Neuron (in vitro differentiated cells): ENCODE results near the gene TBX10.
"Not testable (repeated sequence)": the region's sequence is repeated elsewhere in the genome, so short reads cannot be mapped to it uniquely, and the experiment has no call there.

Experiments used
- H2AFZ ChIP-seq: one replicate; pipeline ENCODE4 v1.6.1; 2013; ENCODE audit warnings: low read depth, mild to moderate bottlenecking, inconsistent platforms, low read length, moderate library complexity
- H3K27me3 ChIP-seq: one replicate; pipeline ENCODE4 v1.6.1; 2013; ENCODE audit warnings: low read length; ENCODE audit not compliant: insufficient read depth
- H3K36me3 ChIP-seq: one replicate; pipeline ENCODE4 v1.6.1; 2013; ENCODE audit warnings: low read length; ENCODE audit not compliant: insufficient read depth
- H3K4me1 ChIP-seq: one replicate; pipeline ENCODE4 v1.6.1; 2013; ENCODE audit warnings: low read length; ENCODE audit not compliant: insufficient read depth
- H3K4me3 ChIP-seq: 2 replicates; pipeline ENCODE4 v1.5.1; 2013; ENCODE audit warnings: mild to moderate bottlenecking, low read length, moderate library complexity
- H3K9me3 ChIP-seq: one replicate; pipeline ENCODE4 v1.6.1; 2013; ENCODE audit warnings: low read length

Gene TBX10

DNA sequence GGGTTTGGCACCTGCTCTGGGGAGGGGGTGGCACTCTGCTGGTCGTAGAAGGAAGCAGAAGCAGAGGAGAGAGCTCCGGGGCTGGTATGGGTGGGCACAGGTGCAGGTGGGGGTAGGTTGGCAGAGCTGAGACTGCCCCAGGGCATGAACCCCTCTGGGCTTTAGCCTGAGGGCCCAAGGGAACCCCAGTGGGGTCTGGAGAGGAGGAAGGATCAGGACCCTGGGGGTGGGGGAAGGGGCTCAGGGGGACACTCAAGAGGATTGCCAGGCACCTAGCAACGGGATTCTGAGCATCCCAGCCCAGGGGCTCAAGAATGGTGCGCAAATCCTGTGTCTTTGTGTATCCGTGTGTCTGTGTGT, 28.6 kb upstream of the TBX10 start:
- H3K27me3 ChIP-seq = peaks cover 9% of the 10 kb centered on the region
- no peaks in the 10 kb centered on the region for H3K9me3 ChIP-seq
- H3K36me3 ChIP-seq = no peaks in the 10 kb centered on the region
- H3K4me1 ChIP-seq = no peaks in the 10 kb centered on the region
- no peak overlapping the region for H3K4me3 ChIP-seq
- H2AFZ ChIP-seq = no peak overlapping the region

DNA sequence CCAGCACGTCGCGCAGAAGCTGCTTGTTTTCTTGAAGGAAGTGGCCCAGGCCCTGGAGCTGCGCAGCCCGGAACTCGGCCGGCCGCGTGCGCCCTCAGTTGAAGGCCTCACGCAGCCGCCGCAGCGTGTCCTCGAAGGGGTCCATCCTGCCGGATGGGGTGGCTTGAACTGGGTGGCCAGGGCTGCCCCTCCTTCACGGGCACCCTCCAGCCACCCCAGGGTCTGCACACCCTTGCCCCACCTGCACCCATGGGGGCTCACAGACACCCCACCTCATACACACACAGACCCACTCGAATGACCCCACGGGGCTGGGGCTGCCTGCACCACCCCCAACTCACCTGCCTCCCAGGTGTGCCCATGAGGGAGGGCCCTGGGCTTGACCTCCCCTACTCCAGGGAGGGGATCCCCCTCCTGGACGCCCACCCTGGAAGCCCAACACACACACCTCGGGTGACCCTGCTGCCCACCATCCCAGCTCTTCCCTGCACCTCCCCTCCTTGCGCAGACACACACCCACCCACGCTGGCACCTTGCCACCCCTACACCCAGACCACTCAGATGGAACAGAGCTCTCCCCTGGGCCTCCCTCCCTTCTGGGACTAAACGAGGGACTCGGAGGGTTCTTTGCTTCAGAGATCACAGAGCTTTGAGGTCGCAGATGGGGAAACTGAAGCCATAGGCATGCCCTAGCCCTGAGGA, 28.1 kb upstream of the TBX10 start:
- Histone ChIP-seq H3K4me1 (no peaks in the 10 kb centered on the region), H3K27me3 (peaks cover 13% of the 10 kb centered on the region), H2AFZ (no peak overlapping the region), H3K9me3 (no peaks in the 10 kb centered on the region), H3K4me3 (no peak overlapping the region), H3K36me3 (no peaks in the 10 kb centered on the region)

DNA sequence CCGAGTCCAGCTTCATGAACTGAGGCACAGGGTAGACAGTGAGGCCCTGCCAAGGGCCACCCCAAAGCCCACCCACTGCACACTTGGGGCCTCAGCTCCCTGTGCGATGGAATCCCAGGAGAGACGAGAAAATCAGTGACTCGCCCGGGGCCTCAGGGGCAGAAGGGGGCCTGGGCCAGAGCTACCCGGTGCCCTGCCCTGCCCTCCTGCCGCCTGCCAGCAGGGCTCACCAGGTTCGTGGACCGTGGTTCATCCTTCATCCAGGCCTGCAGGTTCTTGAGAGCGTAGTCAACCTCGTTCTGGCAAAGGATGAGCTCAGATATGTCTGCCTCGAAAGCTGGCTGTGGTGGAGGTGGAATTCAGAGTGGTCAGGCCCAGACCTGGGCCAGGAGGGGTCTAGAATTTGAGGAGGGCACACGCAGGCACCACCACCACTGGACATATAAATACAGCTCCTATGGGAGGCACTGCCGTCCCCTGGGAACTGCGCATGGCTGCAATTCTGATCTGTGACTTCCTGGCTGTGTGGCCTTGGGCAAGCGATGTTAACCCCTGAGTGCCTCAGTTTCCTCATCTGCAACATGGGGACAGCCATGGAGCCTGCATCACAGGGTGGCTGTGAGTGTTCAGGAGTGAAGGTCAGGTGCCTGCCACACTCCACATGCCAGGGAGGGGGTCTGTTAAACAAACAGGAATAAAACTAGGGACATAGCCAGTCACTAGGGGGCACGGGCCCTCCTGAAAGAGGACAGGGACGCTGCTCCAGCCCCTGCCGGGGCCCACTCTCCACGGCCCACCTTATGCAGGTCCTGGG, 27.3 kb upstream of the TBX10 start:
- Histone ChIP-seq H3K9me3 (no peaks in the 10 kb centered on the region), H3K27me3 (peaks cover 19% of the 10 kb centered on the region), H2AFZ (no peak overlapping the region), H3K36me3 (no peaks in the 10 kb centered on the region), H3K4me3 (no peak overlapping the region), H3K4me1 (no peaks in the 10 kb centered on the region)

DNA sequence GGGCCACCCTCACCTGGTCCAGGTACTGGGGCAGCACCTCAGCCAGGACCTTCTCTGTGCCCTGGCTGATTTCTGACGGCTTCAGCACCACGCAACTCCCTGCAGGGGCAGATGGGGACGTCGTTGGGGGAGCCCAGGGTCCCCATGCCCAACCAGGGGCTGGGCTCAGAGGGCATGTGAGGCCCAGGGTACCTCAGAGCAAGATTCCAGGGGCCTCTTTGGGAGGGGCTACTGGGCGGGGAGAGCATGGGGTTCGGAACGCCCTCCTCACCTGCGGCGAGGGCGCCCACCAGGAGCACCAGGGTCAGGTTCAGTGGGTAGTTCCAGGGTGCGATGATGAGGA, 26.7 kb upstream of the TBX10 start:
- H3K4me3 ChIP-seq = no peak overlapping the region
- no peaks in the 10 kb centered on the region for H3K4me1 ChIP-seq
- H2AFZ ChIP-seq = no peak overlapping the region
- no peaks in the 10 kb centered on the region for H3K9me3 ChIP-seq
- peaks cover 19% of the 10 kb centered on the region for H3K27me3 ChIP-seq
- no peaks in the 10 kb centered on the region for H3K36me3 ChIP-seq

DNA sequence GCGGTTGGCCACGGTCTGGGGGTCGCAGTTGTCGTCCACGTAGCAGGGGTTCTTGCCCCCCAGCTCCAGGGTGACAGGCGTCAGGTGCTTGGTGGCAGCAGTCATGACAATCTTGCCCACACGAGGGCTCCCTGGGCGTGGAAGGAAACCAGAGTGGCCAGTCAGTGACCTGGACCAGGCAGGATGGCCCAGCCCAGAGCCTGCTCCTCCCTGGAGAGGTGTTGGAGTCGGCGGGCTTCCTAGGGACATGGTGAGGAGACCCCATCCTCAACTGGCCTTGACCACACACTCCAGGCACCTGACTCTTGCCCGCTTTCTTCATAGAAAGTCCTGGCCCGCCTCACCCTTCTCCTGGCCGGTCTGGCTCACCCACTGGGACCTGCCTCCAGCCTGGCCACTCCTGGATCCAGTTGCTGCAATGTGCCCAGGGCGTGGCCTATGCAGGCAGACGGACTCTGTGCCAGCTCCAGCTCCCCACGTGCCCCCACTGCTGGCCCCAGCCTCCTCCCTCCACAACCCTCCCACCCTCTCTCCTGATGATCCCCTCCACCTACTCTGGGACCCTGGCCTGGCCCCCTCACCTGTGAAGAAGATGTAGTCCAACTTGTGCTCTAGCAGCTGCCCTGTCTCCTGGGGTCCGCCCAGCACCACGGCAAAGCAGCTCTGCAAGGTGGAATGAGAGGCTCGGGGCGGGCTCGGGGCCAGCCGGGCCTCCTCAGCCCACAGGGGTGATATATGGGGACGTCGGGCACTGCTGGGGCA, 26.2 kb upstream of the TBX10 start:
- no peaks in the 10 kb centered on the region for H3K36me3 ChIP-seq
- no peak overlapping the region for H3K4me3 ChIP-seq
- H3K9me3 ChIP-seq = no peaks in the 10 kb centered on the region
- no peak overlapping the region for H2AFZ ChIP-seq
- H3K27me3 ChIP-seq = peaks cover 19% of the 10 kb centered on the region
- no peaks in the 10 kb centered on the region for H3K4me1 ChIP-seq

DNA sequence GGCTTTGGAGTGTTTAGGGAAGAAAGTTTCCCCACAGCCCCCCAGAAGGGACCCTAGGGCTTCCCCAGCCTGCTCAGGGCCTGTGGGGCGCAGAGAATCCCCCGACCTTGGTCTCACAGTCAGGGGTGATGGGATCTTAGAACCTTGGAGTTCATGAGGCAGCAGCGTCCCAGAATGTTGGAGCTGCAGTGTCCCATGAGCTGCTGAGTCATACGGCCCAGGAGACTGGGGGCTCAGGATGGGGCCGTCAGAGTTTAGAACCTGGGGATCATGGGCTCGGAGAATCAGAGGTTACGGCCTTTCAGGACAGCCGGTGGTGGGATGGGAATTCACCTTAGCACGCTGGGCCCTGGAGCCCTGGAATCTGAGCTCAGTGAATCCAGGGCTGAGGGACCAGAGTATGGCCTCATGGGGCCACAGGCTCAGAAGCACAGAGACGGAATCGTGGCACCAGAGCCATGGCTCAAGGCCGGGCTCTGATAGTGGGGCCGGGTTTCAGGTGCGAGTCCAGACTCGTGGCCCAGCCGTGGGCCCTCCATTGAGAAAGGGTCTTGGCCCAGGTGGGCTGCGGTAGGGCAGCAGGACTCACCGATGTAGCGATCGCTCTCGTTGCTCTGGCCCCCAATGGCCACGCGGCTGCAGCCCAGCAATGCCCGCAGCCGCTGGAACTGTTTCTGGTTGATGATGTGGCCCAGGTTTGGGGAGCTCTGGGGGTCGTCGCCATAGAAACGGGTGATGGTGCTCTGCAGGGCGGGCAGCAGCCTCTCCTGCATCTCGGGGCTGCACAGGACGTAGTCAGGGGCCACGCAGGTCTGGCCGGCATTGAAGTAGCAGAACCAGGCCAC, 25.4 kb upstream of the TBX10 start:
- Histone ChIP-seq H3K9me3 (no peaks in the 10 kb centered on the region), H3K27me3 (peaks cover 19% of the 10 kb centered on the region), H3K4me1 (no peaks in the 10 kb centered on the region), H2AFZ (no peak overlapping the region), H3K36me3 (no peaks in the 10 kb centered on the region), H3K4me3 (no peak overlapping the region)

DNA sequence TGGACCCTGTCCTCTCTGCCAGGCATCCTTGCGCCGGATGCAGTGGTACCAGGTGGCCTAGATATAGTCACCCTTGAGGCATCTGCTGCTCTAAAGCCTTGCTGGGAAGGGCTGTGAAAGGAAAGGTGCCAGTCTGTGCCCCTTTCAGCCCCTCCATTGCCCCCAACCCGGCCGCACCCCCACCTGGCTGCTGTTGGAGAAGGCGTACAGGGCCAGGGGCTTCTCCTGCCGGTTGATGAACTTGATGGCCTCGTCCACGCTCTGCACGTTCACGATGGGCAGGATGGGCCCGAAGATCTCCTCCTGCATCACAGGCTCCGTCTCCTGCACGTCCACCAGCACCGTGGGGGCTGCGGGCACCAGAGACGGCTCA, 24.6 kb upstream of the TBX10 start:
- H3K4me3 ChIP-seq = no peak overlapping the region
- no peaks in the 10 kb centered on the region for H3K36me3 ChIP-seq
- H3K4me1 ChIP-seq = no peaks in the 10 kb centered on the region
- no peak overlapping the region for H2AFZ ChIP-seq
- no peaks in the 10 kb centered on the region for H3K9me3 ChIP-seq
- H3K27me3 ChIP-seq = peaks cover 19% of the 10 kb centered on the region

DNA sequence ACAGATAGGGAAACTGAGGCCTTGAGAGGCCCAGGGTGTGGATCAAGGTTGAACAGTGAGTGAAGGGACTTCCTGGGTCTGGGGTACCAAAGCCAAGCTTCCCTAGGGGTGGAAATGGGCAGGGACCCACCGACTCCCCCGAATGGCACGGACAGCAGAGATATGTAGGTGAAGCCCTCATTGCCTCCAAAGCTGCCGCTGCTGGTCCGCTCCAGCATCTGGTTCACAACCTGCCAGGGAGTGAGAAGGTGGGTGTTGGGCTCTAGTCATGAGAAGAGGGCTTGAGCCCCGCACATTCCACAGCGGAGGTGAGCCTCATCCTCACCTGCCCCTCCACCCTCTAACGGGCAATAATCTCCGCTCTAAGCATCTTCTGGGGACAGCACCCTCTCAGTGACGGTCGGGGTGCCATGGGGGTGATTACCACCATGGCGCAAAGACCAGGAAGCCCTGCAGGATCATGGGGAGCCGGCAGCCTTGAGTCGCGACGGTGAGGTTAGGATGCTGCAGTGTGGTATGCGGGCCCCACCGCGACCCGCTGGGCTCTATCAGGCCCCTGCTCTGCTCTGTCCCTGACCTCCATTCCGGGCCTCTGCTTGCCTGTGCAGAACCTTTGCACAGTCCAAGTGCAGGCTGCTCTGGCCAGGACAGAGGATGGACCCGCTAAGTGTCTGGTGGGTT, 24.1 kb upstream of the TBX10 start:
- H3K4me3 ChIP-seq = no peak overlapping the region
- H3K36me3 ChIP-seq = no peaks in the 10 kb centered on the region
- no peaks in the 10 kb centered on the region for H3K9me3 ChIP-seq
- H3K27me3 ChIP-seq = peaks cover 19% of the 10 kb centered on the region
- no peak overlapping the region for H2AFZ ChIP-seq
- H3K4me1 ChIP-seq = no peaks in the 10 kb centered on the region

DNA sequence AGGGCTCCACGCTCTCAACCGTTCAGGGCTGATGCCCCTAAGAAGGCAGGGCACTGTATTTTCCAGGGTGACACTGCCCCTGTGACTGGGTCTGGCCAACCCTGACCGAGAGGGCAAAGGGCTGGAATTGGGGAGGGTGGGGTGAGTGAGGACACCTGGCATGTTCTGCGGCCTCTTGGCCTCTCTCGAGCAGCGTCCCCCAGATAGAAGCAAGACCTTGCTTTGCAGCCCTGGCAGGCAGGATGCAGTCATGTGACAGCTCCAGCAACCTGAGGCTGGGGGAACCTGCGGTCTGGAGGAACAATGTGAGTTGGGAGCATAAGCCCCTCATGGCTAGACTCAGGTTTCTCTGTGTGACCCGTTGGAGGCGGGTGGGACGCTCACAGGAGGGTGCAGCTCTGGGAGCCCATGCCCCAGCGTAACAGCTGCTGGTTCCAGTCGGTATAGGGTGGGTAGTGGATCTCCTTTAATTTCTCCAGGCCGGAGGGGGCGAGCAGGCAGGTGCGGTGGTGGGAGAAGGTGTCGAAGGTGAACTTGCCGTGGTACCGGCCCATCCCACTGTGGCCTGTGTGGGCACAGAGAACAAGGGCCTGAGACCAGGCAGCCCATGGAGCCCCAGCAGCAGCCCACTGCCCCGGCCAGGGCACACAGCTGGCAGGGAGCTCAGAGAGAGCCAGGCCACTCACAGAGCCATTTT, 23.4 kb upstream of the TBX10 start:
- Histone ChIP-seq H2AFZ (no peak overlapping the region), H3K9me3 (no peaks in the 10 kb centered on the region), H3K36me3 (no peaks in the 10 kb centered on the region), H3K4me1 (no peaks in the 10 kb centered on the region), H3K4me3 (no peak overlapping the region), H3K27me3 (peaks cover 19% of the 10 kb centered on the region)

DNA sequence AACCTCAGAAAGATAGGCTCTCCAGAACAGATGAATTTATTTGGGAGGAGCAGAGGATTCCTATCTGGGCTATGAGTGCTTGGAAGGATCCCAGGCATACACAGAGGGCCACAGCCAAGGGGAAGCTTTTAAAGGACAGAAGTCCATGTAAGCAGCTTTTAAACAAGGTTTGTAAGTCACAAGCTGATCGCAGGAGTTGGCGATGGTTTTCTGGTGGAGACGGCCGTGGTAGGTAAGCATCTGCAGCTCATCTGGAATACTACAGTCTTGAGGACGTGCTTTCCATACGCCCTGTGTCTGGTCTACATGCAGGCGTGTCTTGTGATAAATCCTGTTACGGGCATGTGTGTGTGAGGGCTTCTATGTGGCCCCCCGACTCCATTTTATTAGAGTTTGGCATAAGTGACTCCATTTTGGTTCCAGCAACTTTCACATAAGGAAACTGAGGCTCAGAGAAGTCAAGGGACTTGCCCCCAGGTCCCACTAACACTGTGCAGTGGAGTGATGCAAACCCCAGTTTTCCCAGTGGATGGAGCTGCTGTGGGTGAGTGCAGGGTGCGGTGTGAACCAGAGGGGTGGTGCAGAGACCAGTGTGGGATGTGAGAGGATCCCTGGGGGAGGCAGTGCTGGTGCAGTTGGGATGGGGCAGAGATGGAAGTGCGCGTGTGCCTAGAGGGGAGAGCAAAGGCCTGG, 22.7 kb upstream of the TBX10 start:
- Histone ChIP-seq H3K36me3 (no peaks in the 10 kb centered on the region), H3K27me3 (peaks cover 19% of the 10 kb centered on the region), H3K9me3 (no peaks in the 10 kb centered on the region), H3K4me1 (no peaks in the 10 kb centered on the region), H2AFZ (no peak overlapping the region), H3K4me3 (no peak overlapping the region)

DNA sequence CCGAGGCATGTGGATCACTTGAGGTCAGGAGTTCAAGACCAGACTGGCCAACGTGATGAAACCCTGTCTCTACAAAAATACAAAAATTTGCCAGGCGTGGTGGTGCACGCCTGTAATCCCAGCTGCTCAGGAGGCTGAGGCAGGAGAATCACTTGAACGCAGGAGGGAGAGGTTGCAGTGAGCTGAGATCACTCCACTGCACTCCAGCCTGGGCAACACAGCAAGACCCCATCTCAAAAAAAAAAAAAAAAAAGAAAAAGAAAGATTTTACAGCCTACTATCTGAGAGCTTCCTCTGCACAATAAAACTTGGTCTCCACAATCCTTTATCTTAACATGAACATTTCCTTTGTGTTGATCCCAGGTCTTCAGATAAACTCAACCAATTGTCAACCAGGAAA, 21.2 kb upstream of the TBX10 start:
- H2AFZ ChIP-seq, H3K4me1 ChIP-seq, H3K4me3 ChIP-seq, H3K36me3 ChIP-seq, H3K9me3 ChIP-seq: not testable (repeated sequence)
- peaks cover 19% of the 10 kb centered on the region for H3K27me3 ChIP-seq
